Measurements from ENCODE around the gene TBC1D23.

The TBC1D23 gene

GRCh38 chr3:100354850-100355249, 94.1 kb downstream of the TBC1D23 start:
- DNase-seq, result no peak

DNA sequence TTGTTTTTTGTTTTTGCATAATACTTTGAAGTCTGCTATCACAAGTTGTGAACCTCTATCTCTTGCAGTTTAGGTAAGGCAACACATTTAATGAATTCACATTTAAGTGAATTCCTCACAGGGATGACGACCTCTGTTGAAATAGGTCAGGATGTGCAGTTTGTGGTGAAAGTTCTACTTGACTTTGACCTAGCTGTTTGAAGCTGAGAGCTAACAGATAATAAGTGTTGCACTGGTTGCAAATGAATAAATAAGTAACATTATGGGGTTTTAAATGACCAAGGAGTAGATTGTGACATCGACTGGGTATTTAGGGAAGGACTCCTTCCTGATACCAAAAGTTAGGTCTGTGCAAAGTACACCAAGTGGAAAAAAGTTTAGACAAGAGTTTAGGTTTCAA, 97.6 kb downstream of the TBC1D23 start:
- no peak for DNase-seq

DNA sequence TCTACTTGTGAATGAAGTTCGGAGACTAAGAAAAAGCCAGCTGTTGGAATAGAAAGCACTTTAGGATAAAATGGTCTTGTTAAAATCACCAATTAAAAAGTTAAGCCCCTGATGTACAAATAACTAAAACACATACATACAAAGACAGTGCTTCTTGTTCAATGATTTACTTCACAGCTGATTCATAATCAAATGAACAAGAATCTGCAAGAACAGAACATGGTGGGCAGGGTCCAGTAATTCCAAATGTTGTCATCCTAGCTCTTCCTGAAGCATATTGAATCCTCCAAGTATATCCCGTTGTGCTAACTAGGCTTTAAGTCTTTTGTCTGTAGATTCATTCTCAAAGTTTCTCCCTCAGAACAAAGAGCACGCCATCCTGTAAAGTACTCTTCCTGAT, 98.2 kb downstream of the TBC1D23 start:
- DNase-seq, result no peak

GRCh38 chr3:100360757-100361496, 100.1 kb downstream of the TBC1D23 start:
- DNase-seq, result no peak

DNA sequence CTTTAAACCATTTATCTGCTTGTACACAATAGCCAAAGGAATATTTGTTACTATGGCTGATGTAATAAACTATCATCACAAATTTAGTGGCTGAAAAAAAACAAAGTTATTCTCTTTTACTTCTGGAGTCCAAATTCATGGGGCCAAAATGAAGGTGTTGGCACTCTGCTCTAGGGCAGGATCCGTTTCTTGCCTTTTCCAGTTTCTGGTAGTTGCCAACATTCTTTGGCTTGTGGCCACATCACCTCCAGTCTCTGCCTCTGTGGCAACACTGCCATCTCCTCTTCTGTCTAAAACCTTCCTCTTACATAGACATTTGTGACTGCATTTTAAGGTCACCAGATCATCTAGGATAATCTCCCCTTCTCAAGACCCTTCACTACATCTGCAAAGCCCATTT, 101.1 kb downstream of the TBC1D23 start:
- DNase-seq, result no peak

GRCh38 chr3:100364421-100364820, 103.6 kb downstream of the TBC1D23 start:
- DNase-seq, result no peak

DNA sequence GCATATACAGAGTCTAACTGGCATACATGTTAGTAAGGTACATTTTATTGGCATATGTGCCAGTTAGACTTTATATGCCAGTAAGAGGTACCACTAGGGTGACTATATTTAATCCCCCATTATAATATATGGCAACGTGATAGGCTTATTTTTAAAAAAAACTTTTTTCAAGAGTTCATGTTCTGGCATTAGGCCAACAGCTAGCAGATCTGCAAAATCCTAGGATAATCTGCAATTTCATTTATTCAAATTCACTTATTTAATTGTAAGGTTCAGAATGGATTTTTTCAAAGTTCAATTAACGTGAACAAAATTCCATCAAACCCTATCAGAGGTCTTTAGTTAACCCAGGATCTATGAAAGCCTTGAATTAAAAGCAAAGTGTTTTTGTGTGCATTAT, 105.6 kb downstream of the TBC1D23 start:
- no peak for DNase-seq

- no peak for DNase-seq
Measured at GRCh38 chr3:100368441-100368840, 107.6 kb downstream of the TBC1D23 start.

- DNase-seq, result no peak
Measured at GRCh38 chr3:100370756-100371155, 110.0 kb downstream of the TBC1D23 start.

DNA sequence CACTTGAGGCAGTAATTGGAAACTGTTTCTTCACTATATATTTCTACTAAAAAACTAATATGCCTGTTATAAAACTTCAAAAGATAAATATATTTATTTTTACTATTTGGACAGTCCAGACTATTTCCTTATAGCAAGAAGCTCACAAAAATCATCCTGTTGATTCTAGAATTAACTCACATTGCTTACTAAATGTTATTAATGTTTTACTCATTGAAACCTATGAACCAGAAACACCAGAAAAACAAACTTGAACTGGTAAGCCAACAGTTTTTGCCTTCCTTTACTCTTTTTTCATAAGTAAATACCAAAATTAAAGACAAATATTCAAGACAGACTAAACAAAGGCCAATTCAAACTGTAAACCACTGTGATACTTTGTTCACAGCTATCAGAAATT, 113.7 kb downstream of the TBC1D23 start:
- DNase-seq, result no peak

Data from cortex of kidney (tissue), 1 donor.